Stimulated activated naive CD8-positive, alpha-beta T cell treated with anti-CD3 and anti-CD28 coated beads, Interleukin-15, amount 100 ng/mL, for 72 hours (primary cell): ENCODE results near the gene C20orf96.
"Not testable (repeated sequence)": the region's sequence is repeated elsewhere in the genome, so short reads cannot be mapped to it uniquely, and the experiment has no call there.

ENCODE experiments used
- ATAC-seq: fragments of 150-1000 bp; cut with Tn5 transposase; 2 replicates; pipeline ENCODE4 v1.10.0; 2021; ENCODE audit warnings: mild to moderate bottlenecking, moderate library complexity
- DNase-seq, 2 donors: peaks; one replicate each; pipeline ENCODE4 v3.0.0; 2021 to 2022
- H3K27ac Mint-ChIP-seq, 2 donors: one replicate each; pipeline ENCODE4 v1.8.0; 2022; ENCODE audit warnings: mild to moderate bottlenecking in 2 of 2, mixed read lengths in 2 of 2, moderate library complexity in 2 of 2
- H3K27me3 Mint-ChIP-seq: one replicate; pipeline ENCODE4 v1.8.0; 2022; ENCODE audit warnings: mixed read lengths
- H3K4me1 Mint-ChIP-seq: one replicate; pipeline ENCODE4 v1.8.0; 2022; ENCODE audit warnings: mild to moderate bottlenecking, mixed read lengths
- H3K4me3 Mint-ChIP-seq, 2 donors: one replicate each; pipeline ENCODE4 v1.8.0; 2022; ENCODE audit warnings: mild to moderate bottlenecking in 2 of 2, mixed read lengths in 2 of 2, moderate library complexity in 1 of 2
- H3K9me3 Mint-ChIP-seq, 2 donors: one replicate each; pipeline ENCODE4 v1.8.0; 2022; ENCODE audit warnings: mixed read lengths in 2 of 2

Gene C20orf96

GRCh38 chr20:276620-277495 lies 13.7 kb downstream of the C20orf96 start:
- Mint-ChIP-seq H3K27ac (peak overlapping the region in 1 of 2 donors; percentile 69), H3K4me3 (no peak overlapping the region), H3K9me3 (no peaks in the 10 kb centered on the region), H3K4me1 (no peaks in the 10 kb centered on the region), H3K27me3 (no peaks in the 10 kb centered on the region)
- no peak for ATAC-seq
- no peak for DNase-seq

DNA sequence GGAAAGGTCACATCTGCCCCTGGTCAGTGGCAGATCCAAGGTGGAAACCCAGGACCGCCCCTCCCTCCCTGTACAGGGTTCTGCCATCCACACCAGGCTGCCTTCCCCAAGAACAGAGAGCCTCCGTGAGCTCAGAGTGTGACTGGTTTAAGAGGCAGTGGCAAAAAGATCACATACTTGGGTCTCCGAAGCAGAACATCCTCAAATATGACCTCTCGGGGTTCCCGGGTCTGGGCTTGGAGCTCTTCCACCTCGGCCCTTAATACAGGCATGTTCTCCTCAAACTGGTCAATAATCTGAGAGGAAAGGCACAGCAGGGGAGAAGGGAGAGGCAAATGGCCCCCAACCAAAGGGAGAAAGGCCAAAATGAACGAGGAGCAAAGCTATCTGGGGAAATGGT lies 14.8 kb downstream of the C20orf96 start:
- Mint-ChIP-seq H3K27me3 (no peaks in the 10 kb centered on the region), H3K9me3 (no peaks in the 10 kb centered on the region), H3K4me3 (no peak overlapping the region), H3K4me1 (no peaks in the 10 kb centered on the region), H3K27ac (no peak overlapping the region)
- ATAC-seq = no peak
- DNase-seq = no peak

DNA sequence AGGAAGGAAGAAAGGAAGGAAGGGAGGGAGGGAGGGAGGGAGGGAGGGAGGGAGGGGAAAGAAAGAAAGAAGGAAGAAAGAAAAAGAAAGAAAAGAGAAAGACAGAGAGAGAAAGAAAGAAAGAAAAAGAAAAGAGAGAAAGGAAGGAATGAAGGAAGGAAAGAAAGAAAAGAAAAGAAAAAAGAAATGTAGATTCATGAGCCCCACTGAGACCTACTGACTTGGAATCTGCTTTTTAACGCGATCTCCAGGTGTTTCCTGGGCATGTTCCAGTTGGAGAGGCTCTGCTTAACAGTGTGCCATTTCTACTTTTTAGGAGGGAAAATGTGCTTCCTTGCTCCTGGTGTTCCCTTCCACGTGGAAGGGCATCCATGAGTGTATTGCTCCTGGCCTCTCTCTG lies 16.7 kb downstream of the C20orf96 start:
- Mint-ChIP-seq H3K27ac (no peak overlapping the region), H3K4me1 (no peaks in the 10 kb centered on the region), H3K27me3 (no peaks in the 10 kb centered on the region), H3K4me3 (no peak overlapping the region), H3K9me3 (no peaks in the 10 kb centered on the region)
- ATAC-seq = no peak
- DNase-seq = no peak

GRCh38 chr20:272718-273117 lies 17.8 kb downstream of the C20orf96 start:
- no peaks in the 10 kb centered on the region for H3K9me3 Mint-ChIP-seq
- DNase-seq (no peak), ATAC-seq (no peak)
- H3K4me3 Mint-ChIP-seq = no peak overlapping the region
- H3K27me3 Mint-ChIP-seq = no peaks in the 10 kb centered on the region
- H3K27ac Mint-ChIP-seq = no peak overlapping the region
- H3K4me1 Mint-ChIP-seq = no peaks in the 10 kb centered on the region

DNA sequence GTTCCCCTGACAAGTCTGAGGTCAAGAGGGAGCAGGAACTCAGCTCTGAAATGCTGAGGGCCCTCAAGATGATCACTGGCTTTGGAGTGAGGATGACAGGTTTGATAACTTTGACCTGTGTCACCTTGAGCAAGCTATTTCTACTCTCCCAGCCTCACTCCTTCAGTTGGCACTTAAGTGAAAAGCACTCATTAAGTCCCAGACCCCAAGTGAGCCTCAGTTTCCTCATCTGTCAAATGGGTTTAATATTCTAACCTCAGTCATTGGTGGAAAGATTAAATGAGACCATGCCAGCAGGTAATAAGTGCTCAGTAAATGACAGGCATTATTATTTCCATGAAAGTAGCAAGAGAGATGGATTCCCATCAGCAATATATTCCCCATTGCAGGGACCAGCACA lies 19.0 kb downstream of the C20orf96 start:
- ATAC-seq (no peak), DNase-seq (no peak)
- Mint-ChIP-seq H3K27me3 (no peaks in the 10 kb centered on the region), H3K4me1 (peaks cover 8% of the 10 kb centered on the region), H3K9me3 (no peaks in the 10 kb centered on the region), H3K27ac (no peak overlapping the region), H3K4me3 (no peak overlapping the region)

DNA sequence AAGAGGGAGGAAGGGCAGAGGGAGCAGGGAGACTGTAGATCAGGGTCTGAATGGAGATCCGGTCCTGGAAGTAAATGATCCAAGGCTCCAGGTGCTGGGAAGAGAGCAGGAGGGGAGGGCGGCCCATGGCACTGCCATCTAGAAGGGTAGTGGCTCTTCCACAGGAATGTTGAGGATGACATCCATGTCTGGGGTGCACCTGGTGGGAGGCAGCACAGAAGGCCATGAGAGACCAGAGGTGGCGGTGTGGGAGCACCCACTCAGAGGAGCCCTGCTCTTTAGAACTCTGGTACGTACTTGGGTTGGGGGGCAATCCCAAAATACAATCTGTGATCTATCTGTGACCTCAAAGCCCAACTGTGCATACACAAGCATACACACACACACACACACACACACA lies 19.5 kb downstream of the C20orf96 start:
- Mint-ChIP-seq H3K27me3 (no peaks in the 10 kb centered on the region), H3K4me3 (no peak overlapping the region), H3K9me3 (no peaks in the 10 kb centered on the region), H3K27ac (no peak overlapping the region), H3K4me1 (peaks cover 13% of the 10 kb centered on the region)
- DNase-seq (no peak), ATAC-seq (no peak)

DNA sequence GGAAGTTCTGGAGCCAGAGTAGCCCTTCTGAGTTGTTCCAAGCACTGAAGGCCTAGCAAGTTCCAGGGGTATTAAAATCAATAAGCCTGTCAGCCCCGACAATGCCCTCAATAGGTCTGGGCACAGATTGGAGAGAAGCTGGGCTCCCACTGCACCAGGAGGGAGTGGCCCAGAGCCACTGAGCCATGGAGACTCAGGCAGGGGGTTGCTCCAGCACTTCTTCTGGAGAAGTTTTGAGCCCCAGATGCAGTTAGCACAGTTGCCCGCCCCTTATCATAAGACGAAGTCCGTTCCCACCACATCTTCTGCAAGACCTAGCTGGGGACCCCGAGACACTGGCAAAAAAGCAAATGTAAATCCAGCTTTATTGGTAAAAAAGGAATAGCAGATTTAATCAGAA lies 20.0 kb downstream of the C20orf96 start:
- H3K27me3 Mint-ChIP-seq = no peaks in the 10 kb centered on the region
- H3K4me3 Mint-ChIP-seq = no peak overlapping the region
- H3K9me3 Mint-ChIP-seq = no peaks in the 10 kb centered on the region
- DNase-seq (no peak), ATAC-seq (no peak)
- peaks cover 16% of the 10 kb centered on the region for H3K4me1 Mint-ChIP-seq
- H3K27ac Mint-ChIP-seq = no peak overlapping the region

DNA sequence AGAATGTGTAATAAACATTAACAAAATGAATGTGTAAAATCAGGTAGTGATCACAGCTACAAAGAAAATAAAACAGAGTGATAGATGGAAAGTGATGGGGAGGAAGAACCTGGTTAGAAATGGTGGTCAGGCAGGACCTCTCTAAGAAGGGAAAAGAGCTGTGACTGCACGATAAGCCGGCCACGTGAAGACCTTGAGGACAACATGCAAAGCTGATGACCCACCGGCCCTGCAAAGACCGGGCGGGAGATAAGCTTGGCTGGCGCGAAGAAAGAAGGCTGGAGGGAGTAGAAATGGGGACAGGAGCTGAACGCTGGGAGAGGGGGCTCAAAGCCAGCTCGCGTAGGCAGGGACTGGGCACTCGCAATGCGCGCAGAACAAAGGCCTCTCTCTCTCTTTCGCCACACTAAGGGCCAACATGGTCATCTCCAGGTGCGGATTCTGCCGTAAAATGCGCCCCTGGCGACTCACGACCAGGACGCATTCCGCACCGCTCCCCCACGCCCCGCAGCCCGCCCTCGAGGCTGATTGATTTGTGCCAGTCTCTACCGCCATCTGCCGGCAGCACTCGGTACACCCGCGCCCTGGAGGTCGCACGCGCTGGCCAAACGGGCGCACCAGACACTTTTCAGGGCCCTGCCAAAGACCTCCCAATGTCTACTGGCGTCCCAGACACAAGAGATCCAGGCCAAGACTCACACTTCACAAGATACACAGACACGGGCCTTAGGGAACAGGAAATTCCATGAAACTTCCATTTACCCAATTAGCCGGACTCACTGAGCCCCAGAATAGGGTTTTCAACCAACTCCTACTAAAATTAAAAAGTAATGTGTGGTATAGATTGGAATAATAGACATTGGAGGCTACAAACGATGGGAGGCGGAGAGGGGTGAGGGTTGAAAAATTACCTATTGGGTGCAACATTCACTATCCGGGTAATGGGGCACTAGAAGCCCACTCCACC lies 23.7 kb downstream of the C20orf96 start:
- Mint-ChIP-seq H3K4me3 (peak overlapping the region; percentile 93 to 95), H3K4me1 (peaks cover 16% of the 10 kb centered on the region), H3K27ac (peak overlapping the region; percentile 91 to 96), H3K9me3 (no peaks in the 10 kb centered on the region), H3K27me3 (no peaks in the 10 kb centered on the region)
- ATAC-seq (peak; percentile 95), DNase-seq (peak; percentile 90 to 91)

DNA sequence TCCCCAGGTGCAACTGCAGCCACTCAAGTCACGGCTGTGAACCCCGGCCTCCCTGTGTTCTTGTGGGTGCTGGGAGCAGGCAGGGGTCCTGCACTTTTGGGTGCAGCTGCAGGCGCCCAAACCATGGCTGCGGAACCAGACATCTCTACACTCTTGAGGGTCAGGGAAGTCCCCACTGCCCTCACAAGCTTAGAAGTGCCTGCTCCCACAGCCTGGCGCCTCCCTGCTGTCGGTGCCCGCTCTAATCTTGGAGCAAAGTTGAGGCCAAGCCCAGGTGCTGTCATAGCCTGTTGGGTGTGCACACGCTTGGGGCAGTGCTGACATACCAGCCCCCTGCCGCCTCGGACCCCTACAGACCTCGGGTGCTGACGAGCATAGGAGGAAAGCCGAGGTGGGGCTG lies 26.8 kb downstream of the C20orf96 start:
- ATAC-seq (no peak), DNase-seq (no peak)
- Mint-ChIP-seq H3K4me1 (peaks cover 23% of the 10 kb centered on the region), H3K27ac (no peak overlapping the region), H3K9me3 (no peaks in the 10 kb centered on the region), H3K4me3 (no peak overlapping the region), H3K27me3 (no peaks in the 10 kb centered on the region)

DNA sequence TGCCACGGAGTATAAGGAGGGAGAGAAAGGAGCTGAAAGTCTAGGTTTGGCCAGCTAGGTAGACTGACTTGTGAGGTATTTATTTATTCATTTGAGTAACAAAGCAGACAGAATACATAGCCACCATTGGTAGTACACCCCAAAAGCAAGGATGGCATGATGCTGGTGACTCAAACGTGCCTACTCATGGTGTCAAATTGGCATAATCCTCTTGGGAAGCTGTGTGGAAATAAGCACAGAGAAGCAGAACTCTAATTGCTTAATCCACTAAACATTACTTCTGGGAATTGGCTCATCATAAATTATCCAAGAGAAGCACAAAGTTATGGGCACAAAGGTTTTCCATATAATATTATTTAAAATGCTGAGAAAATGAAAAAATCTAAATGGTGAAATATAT lies 30.6 kb downstream of the C20orf96 start:
- peaks cover 16% of the 10 kb centered on the region for H3K4me1 Mint-ChIP-seq
- no peaks in the 10 kb centered on the region for H3K9me3 Mint-ChIP-seq
- ATAC-seq (no peak), DNase-seq (no peak)
- H3K27me3 Mint-ChIP-seq = peaks cover 8% of the 10 kb centered on the region
- no peak overlapping the region for H3K27ac Mint-ChIP-seq
- H3K4me3 Mint-ChIP-seq = no peak overlapping the region

- ATAC-seq = peak; percentile 55
- Mint-ChIP-seq H3K9me3 (no peaks in the 10 kb centered on the region), H3K4me3 (no peak overlapping the region), H3K27ac (no peak overlapping the region), H3K4me1 (peaks cover 16% of the 10 kb centered on the region), H3K27me3 (peaks cover 8% of the 10 kb centered on the region)
- DNase-seq = no peak
Measured at GRCh38 chr20:258963-259362, 31.6 kb downstream of the C20orf96 start.

DNA sequence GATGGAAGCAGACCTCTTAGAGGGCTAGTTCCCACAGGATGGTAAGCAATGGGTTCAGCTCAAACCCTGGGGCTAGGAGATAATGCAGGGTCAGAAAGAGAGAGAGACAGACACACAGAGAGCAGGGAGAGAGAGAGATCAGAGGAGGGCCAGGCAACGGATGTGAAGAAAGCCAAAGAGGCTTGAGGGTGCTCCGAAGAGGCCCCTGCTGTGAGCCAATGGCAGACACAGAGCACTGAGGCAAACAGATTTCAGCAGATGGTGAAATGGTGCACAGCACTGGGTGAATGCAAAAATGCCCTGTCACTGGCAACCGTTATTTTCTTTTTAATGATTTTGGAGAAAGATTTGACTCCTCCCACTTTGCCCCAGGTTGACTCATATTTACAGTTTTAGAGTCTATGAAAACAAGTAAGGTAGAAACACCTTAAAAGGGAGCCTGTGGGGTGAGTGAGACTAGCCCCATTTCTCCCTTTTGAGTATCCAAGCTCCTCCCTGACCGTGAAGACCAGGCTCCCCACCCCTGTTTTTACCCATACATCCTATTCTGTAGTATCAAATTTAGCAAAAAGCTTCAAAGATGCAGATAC lies 32.2 kb downstream of the C20orf96 start:
- Mint-ChIP-seq H3K27me3 (peaks cover 8% of the 10 kb centered on the region), H3K4me3 (peak overlapping the region in 1 of 2 donors; percentile 7), H3K27ac (peak overlapping the region in 1 of 2 donors; percentile 42), H3K4me1 (peaks cover 16% of the 10 kb centered on the region), H3K9me3 (no peaks in the 10 kb centered on the region)
- no peak for ATAC-seq
- DNase-seq = no peak

GRCh38 chr20:257419-257818 lies 33.1 kb downstream of the C20orf96 start, which contains the start of gene DEFB132:
Gene DEFB132, plus strand, starts transcription at chr20:257724. Its CDS starts 55 bp downstream, at chr20:257779.
- ATAC-seq (no peak), DNase-seq (no peak)
- peak within 1 kb of the TSS in 1 of 2 donors; percentile 47 for H3K27ac Mint-ChIP-seq
- peaks cover 16% of the 10 kb centered on the region for H3K4me1 Mint-ChIP-seq
- H3K27me3 Mint-ChIP-seq = peaks cover 8% of the 10 kb centered on the region
- H3K4me3 Mint-ChIP-seq = peak within 1 kb of the TSS in 1 of 2 donors; percentile 7
- H3K9me3 Mint-ChIP-seq = no peaks in the 10 kb centered on the region

- not testable (repeated sequence) for ATAC-seq, H3K27me3 Mint-ChIP-seq, H3K4me3 Mint-ChIP-seq, H3K27ac Mint-ChIP-seq, H3K9me3 Mint-ChIP-seq, DNase-seq
- H3K4me1 Mint-ChIP-seq = peaks cover 17% of the 10 kb centered on the region
Measured at GRCh38 chr20:253447-253846, 37.1 kb downstream of the C20orf96 start.

DNA sequence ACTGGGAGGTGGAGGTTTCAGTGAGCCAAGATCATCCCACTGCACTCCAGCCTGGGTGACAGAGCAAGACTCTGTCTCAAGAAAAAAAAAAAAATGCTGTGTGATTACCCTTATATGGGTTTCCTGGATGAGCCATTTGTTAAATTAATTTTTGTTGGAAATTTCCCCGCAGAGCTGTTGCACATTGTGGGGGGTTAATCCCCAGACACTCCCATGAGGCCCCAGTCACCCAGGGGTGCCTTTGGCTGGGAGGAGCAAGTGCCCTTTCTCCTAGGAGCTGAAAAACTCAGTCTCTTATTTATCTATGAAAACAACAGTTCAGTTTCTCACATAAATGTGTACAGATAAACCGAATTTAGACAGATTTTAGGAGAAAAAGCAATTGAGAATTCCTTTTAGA lies 37.7 kb downstream of the C20orf96 start:
- ATAC-seq (no peak), DNase-seq (no peak)
- Mint-ChIP-seq H3K4me3 (no peak overlapping the region), H3K27ac (no peak overlapping the region), H3K4me1 (peaks cover 10% of the 10 kb centered on the region), H3K9me3 (no peaks in the 10 kb centered on the region), H3K27me3 (peaks cover 8% of the 10 kb centered on the region)
